ENCODE data around the gene ZCWPW1. TPM values are rescaled to one million over a fixed set of nuclear protein-coding genes. Genes with fewer than 3 reads are reported as not detected.
"Not testable (repeated sequence)": the region's sequence is repeated elsewhere in the genome, so short reads cannot be mapped to it uniquely, and the experiment has no call there.

Gene ZCWPW1
- total RNA-seq, 2 donors from 2014 or later = 5.5 to 34.6 TPM

- no peaks in the 10 kb centered on the region for H3K27me3 ChIP-seq (replicated peaks; ENCODE audit: insufficient read depth)
- H3K27ac ChIP-seq = no peak overlapping the region
- intact Hi-C loops (cut with DNase I) = no loop called here
- no peak for TF ChIP-seq CTCF (IDR thresholded peaks at IDR 0.05)
- no peak overlapping the region for H3K4me3 ChIP-seq
- H3K9me3 ChIP-seq = no peaks in the 10 kb centered on the region
- H3K36me3 ChIP-seq = peaks cover 0 to 26% of the 10 kb centered on the region in 2 donors
- H3K4me1 ChIP-seq (replicated peaks) = no peaks in the 10 kb centered on the region
- WGBS = 100% methylated on average over 6 of the region's 6 CpGs
- DNase-seq (ENCODE audit: low spot score) = no peak
These were observed 71.4 kb downstream of the ZCWPW1 start for GRCh38 chr7:100357131-100357561.

GRCh38 chr7:100356416-100357068 lies 72.0 kb downstream of the ZCWPW1 start:
- TF ChIP-seq POLR2A (IDR thresholded peaks at IDR 0.05) (no peak), CTCF (IDR thresholded peaks at IDR 0.05) (no peak), POLR2AphosphoS5 (IDR thresholded peaks at IDR 0.05) (no peak)
- WGBS = 82% methylated on average over 8 of the region's 8 CpGs
- no peak overlapping the region for H3K4me3 ChIP-seq
- no peak for DNase-seq (ENCODE audit: low spot score)
- peaks cover 0 to 26% of the 10 kb centered on the region in 2 donors for H3K36me3 ChIP-seq
- intact Hi-C loops (cut with DNase I) = no loop called here
- no peaks in the 10 kb centered on the region for H3K4me1 ChIP-seq (replicated peaks)
- no peaks in the 10 kb centered on the region for H3K9me3 ChIP-seq
- H3K27me3 ChIP-seq (replicated peaks; ENCODE audit: insufficient read depth) = no peaks in the 10 kb centered on the region
- no peak overlapping the region for H3K27ac ChIP-seq

- no peaks in the 10 kb centered on the region for H3K27me3 ChIP-seq (replicated peaks; ENCODE audit: insufficient read depth)
- no peak overlapping the region for H3K27ac ChIP-seq
- H3K4me1 ChIP-seq (replicated peaks) = no peaks in the 10 kb centered on the region
- H3K36me3 ChIP-seq = no peaks in the 10 kb centered on the region
- WGBS = 91% methylated on average over 6 of the region's 6 CpGs
- no peaks in the 10 kb centered on the region for H3K9me3 ChIP-seq
- TF ChIP-seq POLR2AphosphoS5 (IDR thresholded peaks at IDR 0.05) (no peak), POLR2A (IDR thresholded peaks at IDR 0.05) (no peak), CTCF (IDR thresholded peaks at IDR 0.05) (no peak)
- no peak for DNase-seq (ENCODE audit: low spot score)
- intact Hi-C loops (cut with DNase I) = no loop called here
- H3K4me3 ChIP-seq = no peak overlapping the region
These were observed 74.7 kb downstream of the ZCWPW1 start for GRCh38 chr7:100353685-100354330.

GRCh38 chr7:100352984-100353684 lies 75.4 kb downstream of the ZCWPW1 start:
- Histone ChIP-seq H3K4me3 (no peak overlapping the region), H3K27ac (no peak overlapping the region)

GRCh38 chr7:100352230-100352781 lies 76.2 kb downstream of the ZCWPW1 start:
- H3K4me3 ChIP-seq; H3K36me3 ChIP-seq; H3K27me3 ChIP-seq (replicated peaks; ENCODE audit: insufficient read depth); H3K9me3 ChIP-seq; DNase-seq (ENCODE audit: low spot score); intact Hi-C loops (cut with DNase I); H3K27ac ChIP-seq; H3K4me1 ChIP-seq (replicated peaks): not testable (repeated sequence)
- WGBS = 92% methylated on average over 16 of the region's 18 CpGs

More at GRCh38 chr7:100352984-100353684, 75.4 kb downstream of the ZCWPW1 start:
- Histone ChIP-seq H3K9me3 (no peaks in the 10 kb centered on the region), H3K27me3 (replicated peaks; ENCODE audit: insufficient read depth) (no peaks in the 10 kb centered on the region), H3K4me1 (replicated peaks) (peaks cover 2% of the 10 kb centered on the region), H3K36me3 (no peaks in the 10 kb centered on the region)
- no peak for DNase-seq (ENCODE audit: low spot score)
- TF ChIP-seq POLR2AphosphoS5 (IDR thresholded peaks at IDR 0.05) = no peak
- no peak for TF ChIP-seq CTCF (IDR thresholded peaks at IDR 0.05)
- no peak for TF ChIP-seq POLR2A (IDR thresholded peaks at IDR 0.05)
- intact Hi-C loops (cut with DNase I) = no loop called here
- 90% methylated on average over 16 of the region's 16 CpGs for WGBS

Measured in prostate gland (tissue), 2 donors.